ENCODE measurements around the gene ITGAE. TPM values are rescaled to one million over a fixed set of nuclear protein-coding genes. Genes with fewer than 3 reads are reported as not detected.

Gene ITGAE
- total and polyA plus RNA-seq, 2 experiments from 2014 or later: 11.7 to 44.9 TPM

GRCh38 chr17:3817851-3818605 lies 17.0 kb upstream of the ITGAE start:
- Histone ChIP-seq H2AFZ (no peak overlapping the region), H3K36me3 (ENCODE audit: insufficient read depth) (peaks cover 76% of the 10 kb centered on the region), H3K4me2 (no peak overlapping the region), H4K20me1 (replicated peaks; ENCODE audit: insufficient read depth) (peaks cover 11% of the 10 kb centered on the region), H3K4me3 (no peak overlapping the region), H3K27me3 (ENCODE audit: insufficient read depth) (no peaks in the 10 kb centered on the region), H3K4me1 (ENCODE audit: insufficient read depth) (no peaks in the 10 kb centered on the region), H3K27ac (ENCODE audit: low read depth) (no peak overlapping the region), H3F3A (replicated peaks; ENCODE audit: low read depth) (no peaks in the 10 kb centered on the region), H3K9me2 (ENCODE audit: insufficient read depth) (no peaks in the 10 kb centered on the region), H3K79me2 (replicated peaks; ENCODE audit: insufficient read depth) (no peaks in the 10 kb centered on the region; the same call in 1 of the 2 replicates)
- Mint-ChIP-seq H3K4me1 (no peaks in the 10 kb centered on the region), H3K36me3 (ENCODE audit: low read depth) (peaks cover 72% of the 10 kb centered on the region), H3K4me3 (no peak overlapping the region), H3K9me3 (no peaks in the 10 kb centered on the region), H3K27me3 (ENCODE audit: insufficient read depth, low read depth, poor library complexity) (peaks cover 4% of the 10 kb centered on the region), H3K27ac (no peak overlapping the region)
- TF ChIP-seq ZNF114 (CRISPR knock-in tag; IDR thresholded peaks at IDR 0.05): no peak
- TF ChIP-seq REST (IDR thresholded peaks at IDR 0.05; ENCODE audit: unreplicated experiment): no peak
- TF ChIP-seq CREB1 (CRISPR knock-in tag; IDR thresholded peaks at IDR 0.05; ENCODE audit: low read depth): no peak
- no peak for TF ChIP-seq NANOG (IDR thresholded peaks at IDR 0.05; ENCODE audit: borderline replicate concordance)
- TF ChIP-seq CTCF (conservative IDR thresholded peaks at IDR 0.05; ENCODE audit: low read depth in 2 of 2): no peak
- no peak for TF ChIP-seq ZNF331 (CRISPR knock-in tag; IDR thresholded peaks at IDR 0.05; ENCODE audit: low read depth)
- no peak for TF ChIP-seq EZH2 (IDR thresholded peaks at IDR 0.05; ENCODE audit: low read depth, unreplicated experiment)
- no peak for TF ChIP-seq JUNB (IDR thresholded peaks at IDR 0.05; ENCODE audit: unreplicated experiment)
- no peak for TF ChIP-seq ETS1 (IDR thresholded peaks at IDR 0.05)
- TF ChIP-seq POLR2AphosphoS5 (IDR thresholded peaks at IDR 0.05; ENCODE audit: low read depth): no peak
- TF ChIP-seq EZH2phosphoT487 (IDR thresholded peaks at IDR 0.05; ENCODE audit: unreplicated experiment): no peak
- TF ChIP-seq STAT1 (IDR thresholded peaks at IDR 0.05; ENCODE audit: unreplicated experiment): no peak
- no peak for TF ChIP-seq ZNF462 (CRISPR knock-in tag; IDR thresholded peaks at IDR 0.05)
- ATAC-seq (no peak), DNase-seq (ENCODE audit: low spot score) (no peak)

Measured in GM23338 (cell line).